KMS-11 (cell line): ENCODE results near the gene UBXN1.

Experiments
- H2AFZ ChIP-seq: fragments of 200-600 bp; sonication (generic); 2 replicates; pipeline ENCODE4 v1.6.1; 2016; ENCODE audit warnings: antibody characterized with exemption, mixed run types, low read depth
- H3K27ac ChIP-seq: fragments of 200-600 bp; sonication (generic); 2 replicates; pipeline ENCODE4 v1.6.1; 2016; ENCODE audit warnings: mild to moderate bottlenecking, mixed run types
- H3K27me3 ChIP-seq: fragments of 200-600 bp; sonication (generic); 2 replicates; pipeline ENCODE4 v1.6.1; 2017; ENCODE audit warnings: mild to moderate bottlenecking, low read depth, mixed run types, moderate library complexity; ENCODE audit not compliant: insufficient read depth
- H3K36me3 ChIP-seq: fragments of 200-600 bp; sonication (generic); 2 replicates; pipeline ENCODE4 v1.6.1; 2017; ENCODE audit warnings: mild to moderate bottlenecking, mixed run types; ENCODE audit not compliant: insufficient read depth
- H3K4me1 ChIP-seq: fragments of 200-600 bp; sonication (generic); 2 replicates; pipeline ENCODE4 v1.6.1; 2016; ENCODE audit warnings: mild to moderate bottlenecking, low read depth, mixed run types; ENCODE audit not compliant: poor library complexity, severe bottlenecking
- H3K4me2 ChIP-seq: fragments of 200-600 bp; sonication (generic); 2 replicates; pipeline ENCODE4 v1.7.0; 2016; ENCODE audit warnings: mild to moderate bottlenecking, mixed run types
- H3K4me3 ChIP-seq: fragments of 200-600 bp; sonication (generic); IDR thresholded peaks from 2 replicates; pipeline ENCODE4 v1.6.1; 2017; ENCODE audit warnings: low read depth, low read length, mixed read lengths; ENCODE audit not compliant: insufficient read depth
- H3K79me2 ChIP-seq: fragments of 200-600 bp; sonication (generic); 2 replicates; pipeline ENCODE4 v1.6.1; 2016; ENCODE audit warnings: low read depth, mixed run types; ENCODE audit not compliant: insufficient read depth
- H3K9ac ChIP-seq: fragments of 200-600 bp; sonication (generic); 2 replicates; pipeline ENCODE4 v1.6.1; 2016; ENCODE audit warnings: mild to moderate bottlenecking, mixed run types
- H4K20me1 ChIP-seq: fragments of 200-600 bp; sonication (generic); 2 replicates; pipeline ENCODE4 v1.6.1; 2016; ENCODE audit warnings: mild to moderate bottlenecking, mixed run types; ENCODE audit not compliant: insufficient read depth
- TF ChIP-seq, protein P1 (sequence below): fragments of 200-600 bp; sonication (generic); conservative IDR thresholded peaks from 2 replicates; pipeline ENCODE4 v1.6.1; 2017; ENCODE audit warnings: low read depth, mild to moderate bottlenecking, antibody characterized with exemption, low read length, moderate library complexity, mixed read lengths

UBXN1 gene

DNA sequence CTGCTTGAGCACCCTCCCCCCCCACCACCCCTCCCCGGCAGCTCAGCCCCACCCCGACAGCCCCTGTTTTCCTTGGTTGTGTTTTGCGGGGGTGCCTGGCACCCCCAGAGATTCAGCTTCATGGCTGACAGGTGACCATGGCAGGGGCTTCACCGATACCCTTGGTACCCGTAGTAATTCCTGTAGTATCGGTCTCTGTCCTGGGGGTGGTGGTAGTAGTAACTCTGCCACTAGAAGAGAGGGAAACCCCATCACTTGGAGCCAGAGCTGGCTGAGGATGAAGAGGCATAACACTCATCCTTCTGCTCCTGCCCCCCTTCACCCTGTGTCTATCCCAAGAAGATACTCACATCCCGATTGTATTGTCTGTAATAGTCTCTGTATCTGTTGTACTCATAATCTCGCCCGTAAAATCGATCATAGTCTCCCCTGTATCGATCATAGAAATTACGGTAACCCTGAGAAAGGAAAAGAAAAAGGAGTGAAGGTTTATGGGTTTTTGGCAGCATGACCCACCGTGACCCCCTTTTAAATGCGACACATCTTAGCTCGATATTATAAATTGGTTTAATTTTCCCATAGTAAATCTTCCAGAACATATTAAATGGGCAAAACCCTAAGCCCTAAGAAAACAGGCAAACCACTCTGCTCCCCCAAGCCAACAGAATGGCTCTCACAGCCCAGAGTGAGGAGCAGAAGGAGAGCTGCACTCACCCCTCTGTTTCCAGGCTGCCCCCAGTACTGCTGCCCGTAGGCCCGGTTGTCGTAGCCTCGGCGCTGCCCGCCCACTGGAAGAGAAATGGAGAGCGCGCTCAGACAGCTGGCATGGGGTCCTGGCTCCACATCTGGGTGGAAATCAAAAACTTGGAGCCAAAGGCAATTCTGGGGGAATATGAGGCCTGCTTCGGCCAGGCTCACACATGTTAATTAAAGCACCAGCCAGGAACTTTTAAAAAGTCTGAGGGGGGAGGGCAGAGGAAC lies 36.6 kb upstream of the UBXN1 start:
- Histone ChIP-seq H3K9ac (no peak overlapping the region), H3K4me3 (no peak overlapping the region), H3K36me3 (peaks cover 26% of the 10 kb centered on the region; the same call in 1 of the 2 replicates), H3K4me1 (peaks cover 84% of the 10 kb centered on the region), H3K27ac (peak overlapping the region; percentile 18; the same call in 1 of the 2 replicates), H3K4me2 (peak overlapping the region; percentile 60), H3K79me2 (peaks cover 61% of the 10 kb centered on the region), H2AFZ (no peak overlapping the region), H3K27me3 (no peaks in the 10 kb centered on the region), H4K20me1 (no peaks in the 10 kb centered on the region)
- TF ChIP-seq, protein P1, sequence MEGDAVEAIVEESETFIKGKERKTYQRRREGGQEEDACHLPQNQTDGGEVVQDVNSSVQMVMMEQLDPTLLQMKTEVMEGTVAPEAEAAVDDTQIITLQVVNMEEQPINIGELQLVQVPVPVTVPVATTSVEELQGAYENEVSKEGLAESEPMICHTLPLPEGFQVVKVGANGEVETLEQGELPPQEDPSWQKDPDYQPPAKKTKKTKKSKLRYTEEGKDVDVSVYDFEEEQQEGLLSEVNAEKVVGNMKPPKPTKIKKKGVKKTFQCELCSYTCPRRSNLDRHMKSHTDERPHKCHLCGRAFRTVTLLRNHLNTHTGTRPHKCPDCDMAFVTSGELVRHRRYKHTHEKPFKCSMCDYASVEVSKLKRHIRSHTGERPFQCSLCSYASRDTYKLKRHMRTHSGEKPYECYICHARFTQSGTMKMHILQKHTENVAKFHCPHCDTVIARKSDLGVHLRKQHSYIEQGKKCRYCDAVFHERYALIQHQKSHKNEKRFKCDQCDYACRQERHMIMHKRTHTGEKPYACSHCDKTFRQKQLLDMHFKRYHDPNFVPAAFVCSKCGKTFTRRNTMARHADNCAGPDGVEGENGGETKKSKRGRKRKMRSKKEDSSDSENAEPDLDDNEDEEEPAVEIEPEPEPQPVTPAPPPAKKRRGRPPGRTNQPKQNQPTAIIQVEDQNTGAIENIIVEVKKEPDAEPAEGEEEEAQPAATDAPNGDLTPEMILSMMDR, result no peak

DNA sequence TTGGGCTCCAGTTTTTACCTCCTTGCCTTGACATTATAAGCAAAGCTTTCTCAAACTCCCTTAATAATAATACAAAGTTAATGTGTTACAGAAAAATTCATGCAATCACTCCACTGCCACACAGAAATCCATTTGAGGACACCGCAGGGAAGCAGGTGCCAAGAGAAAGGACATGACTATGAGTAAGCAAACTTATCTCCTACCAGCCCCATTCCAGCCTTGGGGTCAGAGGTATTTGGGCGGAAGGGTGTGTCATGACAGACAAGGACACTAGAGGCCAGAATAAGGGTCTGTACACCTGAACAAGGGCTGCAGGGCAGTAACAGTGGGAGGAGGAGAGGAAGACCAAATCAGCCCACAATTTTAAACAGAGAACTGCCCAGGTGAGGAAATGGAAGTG lies 34.5 kb upstream of the UBXN1 start:
- Histone ChIP-seq H3K27me3 (no peaks in the 10 kb centered on the region), H3K79me2 (peaks cover 41% of the 10 kb centered on the region), H3K9ac (peak overlapping the region; percentile 25; the same call in 1 of the 2 replicates), H3K4me1 (peaks cover 89% of the 10 kb centered on the region), H4K20me1 (no peaks in the 10 kb centered on the region), H3K27ac (peak overlapping the region; percentile 75), H3K4me3 (no peak overlapping the region), H3K36me3 (peaks cover 20% of the 10 kb centered on the region; the same call in 1 of the 2 replicates), H2AFZ (no peak overlapping the region), H3K4me2 (peak overlapping the region; percentile 47)
- TF ChIP-seq, protein P1, result 0 out of 2 replicates have a peak, but pooled peaks have one; percentile 10

DNA sequence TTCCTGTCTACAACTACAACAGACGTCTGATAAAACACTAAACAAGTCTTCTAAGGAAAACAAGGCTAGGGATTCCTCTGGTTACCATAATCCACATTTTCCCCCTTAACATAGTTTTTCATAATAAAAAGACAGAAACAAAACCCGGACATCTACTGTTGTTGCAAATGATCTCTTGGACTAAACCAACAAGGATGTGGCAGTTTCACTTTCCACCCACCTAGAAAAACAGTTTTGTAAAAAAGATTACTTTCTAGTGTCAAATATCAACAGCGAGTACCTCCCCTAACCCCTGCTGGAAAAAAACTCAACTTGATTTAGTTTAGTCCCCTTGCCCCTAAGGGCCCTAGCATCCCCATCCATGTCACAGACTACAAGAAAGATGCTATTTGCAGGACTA lies 34.0 kb upstream of the UBXN1 start:
- Histone ChIP-seq H3K79me2 (peaks cover 36% of the 10 kb centered on the region), H3K4me3 (no peak overlapping the region), H2AFZ (no peak overlapping the region), H3K27me3 (no peaks in the 10 kb centered on the region), H3K27ac (peak overlapping the region; percentile 75), H3K9ac (peak overlapping the region; percentile 25; the same call in 1 of the 2 replicates), H3K4me2 (peak overlapping the region; percentile 47), H4K20me1 (no peaks in the 10 kb centered on the region), H3K36me3 (peaks cover 16% of the 10 kb centered on the region; the same call in 1 of the 2 replicates), H3K4me1 (peaks cover 88% of the 10 kb centered on the region)
- TF ChIP-seq, protein P1, result no peak

DNA sequence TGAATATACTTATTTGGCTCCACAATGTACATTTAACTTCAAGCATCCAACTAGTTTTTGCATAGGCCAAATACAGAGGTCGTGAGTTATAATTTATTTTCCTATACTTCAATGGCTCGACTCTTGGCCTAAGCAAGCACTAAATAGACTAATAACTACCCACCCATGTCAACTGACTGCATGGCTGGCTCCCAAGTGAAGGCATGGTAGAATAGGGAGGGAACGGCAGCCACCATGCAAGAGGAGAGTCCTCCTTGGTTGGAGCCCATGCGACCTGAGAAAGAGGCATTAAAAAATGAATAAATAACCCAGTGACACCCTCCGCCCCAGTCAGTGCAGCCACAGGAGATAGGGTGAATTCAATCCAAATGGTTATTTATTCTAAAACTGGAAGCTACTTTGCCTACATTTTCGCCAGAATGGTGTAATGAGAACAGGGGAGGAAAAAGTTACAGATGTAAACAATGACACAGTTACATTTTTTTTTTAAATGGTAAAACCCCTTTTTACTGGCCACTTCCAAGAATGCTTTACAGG lies 33.5 kb upstream of the UBXN1 start:
- Histone ChIP-seq H3K27me3 (no peaks in the 10 kb centered on the region), H3K36me3 (peaks cover 10% of the 10 kb centered on the region; the same call in 1 of the 2 replicates), H4K20me1 (no peaks in the 10 kb centered on the region), H3K4me2 (peak overlapping the region; percentile 47), H3K27ac (peak overlapping the region; percentile 75), H3K4me1 (peaks cover 88% of the 10 kb centered on the region), H2AFZ (no peak overlapping the region), H3K9ac (peak overlapping the region; percentile 25; the same call in 1 of the 2 replicates), H3K4me3 (no peak overlapping the region), H3K79me2 (peaks cover 31% of the 10 kb centered on the region)
- TF ChIP-seq, protein P1, result no peak
